AG04450 (cell line): ENCODE data around the gene CAMK2D. TPM values are rescaled to one million over a fixed set of nuclear protein-coding genes. Genes with fewer than 3 reads are reported as not detected.
A peak's percentile ranks its signal among the peaks of the same experiment; 100 is the strongest.

Experiments
- CTCF ChIA-PET: fragments of 300-600, 350-600 bp; formaldehyde crosslinking; extraction: SDS; loops from one replicate; lab custom pipeline; 2022; ENCODE audit warnings: antibody characterized with exemption, inconsistent platforms; lab: Charles Lee
- POLR2A ChIA-PET: fragments of 350-600 bp; formaldehyde crosslinking; extraction: SDS; loops from one replicate; lab custom pipeline; 2021; ENCODE audit warnings: antibody characterized with exemption, inconsistent platforms; lab: Yijun Ruan, JAX
- DNase-seq: peaks from one replicate; pipeline ENCODE4 v3.0.0-alpha.2; 2011; ENCODE audit warnings: low read depth, low spot score
- H3K27ac ChIP-seq: one replicate; pipeline ENCODE4 v1.5.1; 2012; ENCODE audit warnings: low read depth, low read length, control low read depth
- H3K27me3 ChIP-seq: one replicate; pipeline ENCODE4 v1.6.0; 2012; ENCODE audit warnings: low read length; ENCODE audit not compliant: control insufficient read depth, insufficient read depth
- H3K4me3 ChIP-seq: 2 replicates; pipeline ENCODE4 v1.5.1; 2011; ENCODE audit warnings: mild to moderate bottlenecking, low read depth, low read length, control low read depth
- H3K9me3 ChIP-seq: 2 replicates; pipeline ENCODE4 v1.5.1; 2012; ENCODE audit warnings: low read length; ENCODE audit not compliant: control insufficient read depth, insufficient read depth
- CTCF ChIP-seq: IDR thresholded peaks from 2 replicates; pipeline ENCODE4 v1.5.1; 2011; ENCODE audit warnings: low read depth, low read length, control low read depth, inconsistent platforms
- polyA plus RNA-seq: library from polyadenylated mRNA; depleted of rRNA; stranded (reverse); fragments of >200 nt; gene quantifications from 2 replicates; pipeline ENCODE4 v1.2.3, GENCODE V29; 2011

Gene CAMK2D
- polyA plus RNA-seq, 1 experiment, result 105 TPM

GRCh38 chr4:113790478-113790877 is 28.9 kb upstream of the CAMK2D start:
- CTCF ChIA-PET, result no interaction called here

GRCh38 chr4:113788888-113789287 is 27.4 kb upstream of the CAMK2D start:
- Histone ChIP-seq H3K9me3 (no peaks in the 10 kb centered on the region; the same call in 1 of the 2 replicates), H3K4me3 (no peak overlapping the region), H3K27me3 (no peaks in the 10 kb centered on the region), H3K27ac (no peak overlapping the region)
- ChIA-PET POLR2A (no interaction called here), CTCF (no interaction called here)
- no peak for DNase-seq
- no peak for TF ChIP-seq CTCF

More at GRCh38 chr4:113790478-113790877, 28.9 kb upstream of the CAMK2D start:
- no peak overlapping the region for H3K27ac ChIP-seq
- no peak overlapping the region for H3K4me3 ChIP-seq
- H3K9me3 ChIP-seq, result no peaks in the 10 kb centered on the region; the same call in 1 of the 2 replicates
- no peaks in the 10 kb centered on the region for H3K27me3 ChIP-seq
- TF ChIP-seq CTCF, result no peak
- POLR2A ChIA-PET, result no interaction called here
- no peak for DNase-seq

GRCh38 chr4:113785781-113786180 is 24.2 kb upstream of the CAMK2D start:
- ChIA-PET CTCF (interaction anchor here (2.0 kb wide), 1 partner anchor 599 kb away, joined by 9 read pairs; no protein-coding TSS in a partner anchor), POLR2A (no interaction called here)
- no peaks in the 10 kb centered on the region for H3K9me3 ChIP-seq
- no peak for DNase-seq
- no peak for TF ChIP-seq CTCF
- H3K4me3 ChIP-seq, result no peak overlapping the region
- no peaks in the 10 kb centered on the region for H3K27me3 ChIP-seq
- no peak overlapping the region for H3K27ac ChIP-seq

GRCh38 chr4:113784497-113785250 is 23.1 kb upstream of the CAMK2D start:
- no peak overlapping the region for H3K4me3 ChIP-seq
- peak overlapping the region; percentile 59 for H3K27ac ChIP-seq
- H3K27me3 ChIP-seq, result no peaks in the 10 kb centered on the region
- ChIA-PET CTCF (interaction anchor here (1.0 to 2.0 kb wide), 3 partner anchors 42 to 600 kb away, joined by 3 to 9 read pairs (median 3); no protein-coding TSS in a partner anchor), POLR2A (interaction anchor here (0.6 to 1.7 kb wide), 4 partner anchors 16 to 89 kb away, joined by 3 to 9 read pairs (median 4); no protein-coding TSS in a partner anchor)
- H3K9me3 ChIP-seq, result no peaks in the 10 kb centered on the region
- peak; percentile 91 for DNase-seq
- no peak for TF ChIP-seq CTCF

GRCh38 chr4:113783701-113784100 is 22.2 kb upstream of the CAMK2D start:
- no peak overlapping the region for H3K4me3 ChIP-seq
- DNase-seq, result no peak
- ChIA-PET CTCF (no interaction called here), POLR2A (interaction anchor here (1.6 to 1.7 kb wide), 2 partner anchors 17 to 51 kb away, joined by 4 read pairs; no protein-coding TSS in a partner anchor)
- H3K27me3 ChIP-seq, result no peaks in the 10 kb centered on the region
- TF ChIP-seq CTCF, result no peak
- H3K27ac ChIP-seq, result no peak overlapping the region
- no peaks in the 10 kb centered on the region for H3K9me3 ChIP-seq
